Measurements from ENCODE around the gene RCSD1.

GRCh38 chr1:167734841-167735240 lies 104.8 kb downstream of the RCSD1 start:
- TF ChIP-seq CTCF (conservative IDR thresholded peaks at IDR 0.05; ENCODE audit: low read depth, low read length) (no peak), EZH2 (IDR thresholded peaks at IDR 0.05; ENCODE audit: borderline replicate concordance, low read depth, low read length, poor library complexity, severe bottlenecking) (no peak)

Measured in A673 (cell line).